ENCODE measurements around the gene ATRN. TPM values are rescaled to one million over a fixed set of nuclear protein-coding genes. Genes with fewer than 3 reads are reported as not detected.
"Not testable (repeated sequence)": the region's sequence is repeated elsewhere in the genome, so short reads cannot be mapped to it uniquely, and the experiment has no call there.

The ATRN gene
- total RNA-seq, 3 donors from 2014 or later (not counting 1 experiment from before 2014, with no cell fraction given), result 16.1 to 21.8 (median 19.3) TPM

DNA sequence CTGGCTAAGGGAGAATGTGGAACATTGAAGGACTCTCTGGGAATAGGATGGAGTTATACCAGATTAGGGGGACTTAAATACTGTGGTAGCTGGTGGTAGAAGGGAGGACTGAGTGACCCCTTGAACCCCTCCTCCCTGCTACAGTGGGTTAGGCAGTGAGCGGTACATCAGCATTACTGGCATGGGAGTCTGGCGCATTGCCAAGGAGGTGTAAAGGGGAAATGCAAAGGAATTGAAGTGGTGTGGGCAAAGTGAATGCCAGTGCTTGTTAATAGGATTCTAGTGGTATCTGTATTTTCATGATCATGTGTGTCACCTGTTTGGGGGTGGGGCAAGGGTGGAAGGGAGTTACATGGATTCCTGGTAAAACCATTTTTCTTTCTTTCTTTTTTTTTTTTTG, 132.3 kb downstream of the ATRN start:
- Mint-ChIP-seq H3K27ac (no peak overlapping the region), H3K4me1 (no peaks in the 10 kb centered on the region), H3K9me3 (no peaks in the 10 kb centered on the region), H3K27me3 (ENCODE audit: low read depth in 2 of 2) (no peaks in the 10 kb centered on the region), H3K36me3 (peaks cover 10% of the 10 kb centered on the region), H3K4me3 (no peak overlapping the region)
- intact Hi-C loops (cut with micrococcal nuclease), result no loop called here
- H3K27me3 ChIP-seq (ENCODE audit: control insufficient read depth, insufficient read depth, low read length), result no peaks in the 10 kb centered on the region
- 95% methylated on average over 2 of the region's 2 CpGs for whole genome bisulfite sequencing (ENCODE audit: insufficient coverage)
- no peaks in the 10 kb centered on the region for H3K9me3 ChIP-seq (ENCODE audit: control insufficient read depth, insufficient read depth, low read length)
- H3K4me3 ChIP-seq (ENCODE audit: low read length), result no peak overlapping the region
- peaks cover 27% of the 10 kb centered on the region for H3K36me3 ChIP-seq (ENCODE audit: control insufficient read depth, insufficient read depth, low read length)
- ATAC-seq (no peak), DNase-seq (no peak)
- no peak overlapping the region for H3K27ac ChIP-seq (ENCODE audit: low read length)
- TF ChIP-seq, protein P1, sequence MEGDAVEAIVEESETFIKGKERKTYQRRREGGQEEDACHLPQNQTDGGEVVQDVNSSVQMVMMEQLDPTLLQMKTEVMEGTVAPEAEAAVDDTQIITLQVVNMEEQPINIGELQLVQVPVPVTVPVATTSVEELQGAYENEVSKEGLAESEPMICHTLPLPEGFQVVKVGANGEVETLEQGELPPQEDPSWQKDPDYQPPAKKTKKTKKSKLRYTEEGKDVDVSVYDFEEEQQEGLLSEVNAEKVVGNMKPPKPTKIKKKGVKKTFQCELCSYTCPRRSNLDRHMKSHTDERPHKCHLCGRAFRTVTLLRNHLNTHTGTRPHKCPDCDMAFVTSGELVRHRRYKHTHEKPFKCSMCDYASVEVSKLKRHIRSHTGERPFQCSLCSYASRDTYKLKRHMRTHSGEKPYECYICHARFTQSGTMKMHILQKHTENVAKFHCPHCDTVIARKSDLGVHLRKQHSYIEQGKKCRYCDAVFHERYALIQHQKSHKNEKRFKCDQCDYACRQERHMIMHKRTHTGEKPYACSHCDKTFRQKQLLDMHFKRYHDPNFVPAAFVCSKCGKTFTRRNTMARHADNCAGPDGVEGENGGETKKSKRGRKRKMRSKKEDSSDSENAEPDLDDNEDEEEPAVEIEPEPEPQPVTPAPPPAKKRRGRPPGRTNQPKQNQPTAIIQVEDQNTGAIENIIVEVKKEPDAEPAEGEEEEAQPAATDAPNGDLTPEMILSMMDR (IDR thresholded peaks at IDR 0.05), result no peak
- no peaks in the 10 kb centered on the region for H3K4me1 ChIP-seq (ENCODE audit: control insufficient read depth, insufficient read depth, low read length)

- H3K9me3 ChIP-seq (ENCODE audit: control insufficient read depth, insufficient read depth, low read length); H3K27me3 Mint-ChIP-seq (ENCODE audit: low read depth in 2 of 2); H3K9me3 Mint-ChIP-seq; ATAC-seq; H3K27me3 ChIP-seq (ENCODE audit: control insufficient read depth, insufficient read depth, low read length); H3K4me1 Mint-ChIP-seq; H3K4me3 ChIP-seq (ENCODE audit: low read length); H3K27ac Mint-ChIP-seq; intact Hi-C loops (cut with micrococcal nuclease); H3K4me3 Mint-ChIP-seq; H3K4me1 ChIP-seq (ENCODE audit: control insufficient read depth, insufficient read depth, low read length); H3K27ac ChIP-seq (ENCODE audit: low read length); DNase-seq: not testable (repeated sequence)
- WGBS (ENCODE audit: insufficient coverage), result 100% methylated on average over 3 of the region's 4 CpGs
- H3K36me3 Mint-ChIP-seq, result peaks cover 12% of the 10 kb centered on the region
- peaks cover 22% of the 10 kb centered on the region for H3K36me3 ChIP-seq (ENCODE audit: control insufficient read depth, insufficient read depth, low read length)
Measured at GRCh38 chr20:3605386-3605886, 134.6 kb downstream of the ATRN start.

DNA sequence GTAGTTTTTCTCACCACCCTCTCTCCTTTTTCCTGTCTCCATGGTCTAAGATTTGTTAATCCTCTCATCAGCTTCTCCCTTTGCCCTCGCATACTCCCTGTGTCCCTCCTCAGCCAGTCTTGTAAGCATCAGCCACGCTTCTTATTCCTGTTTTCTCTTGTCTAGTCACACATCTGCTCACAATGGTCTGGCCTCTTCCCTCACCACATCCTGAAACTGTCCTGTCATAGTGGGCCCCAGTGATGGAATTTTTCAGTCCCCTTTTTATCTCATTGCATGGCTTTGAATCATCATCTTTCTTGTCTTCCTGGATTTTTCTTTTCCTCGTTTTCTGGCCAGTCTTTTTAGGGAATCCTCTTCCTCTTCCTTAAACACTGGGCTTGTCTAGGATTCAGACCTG, 135.2 kb downstream of the ATRN start:
- no peak for ATAC-seq
- H3K36me3 Mint-ChIP-seq, result peaks cover 12% of the 10 kb centered on the region
- H3K4me3 Mint-ChIP-seq, result no peak overlapping the region
- H3K9me3 ChIP-seq (ENCODE audit: control insufficient read depth, insufficient read depth, low read length), result no peaks in the 10 kb centered on the region
- H3K27ac ChIP-seq (ENCODE audit: low read length), result no peak overlapping the region
- no peaks in the 10 kb centered on the region for H3K27me3 Mint-ChIP-seq (ENCODE audit: low read depth in 2 of 2)
- 62% methylated on average over 3 of the region's 3 CpGs for WGBS (ENCODE audit: insufficient coverage)
- H3K27me3 ChIP-seq (ENCODE audit: control insufficient read depth, insufficient read depth, low read length), result no peaks in the 10 kb centered on the region
- TF ChIP-seq, protein P1 (IDR thresholded peaks at IDR 0.05), result no peak
- intact Hi-C loops (cut with micrococcal nuclease), result no loop called here
- H3K27ac Mint-ChIP-seq, result no peak overlapping the region
- no peaks in the 10 kb centered on the region for H3K4me1 Mint-ChIP-seq
- H3K4me1 ChIP-seq (ENCODE audit: control insufficient read depth, insufficient read depth, low read length), result no peaks in the 10 kb centered on the region
- peaks cover 20% of the 10 kb centered on the region for H3K36me3 ChIP-seq (ENCODE audit: control insufficient read depth, insufficient read depth, low read length)
- no peaks in the 10 kb centered on the region for H3K9me3 Mint-ChIP-seq
- no peak overlapping the region for H3K4me3 ChIP-seq (ENCODE audit: low read length)
- DNase-seq, result no peak

- Histone ChIP-seq H3K9me3 (ENCODE audit: control insufficient read depth, insufficient read depth, low read length) (no peaks in the 10 kb centered on the region), H3K27ac (ENCODE audit: low read length) (no peak overlapping the region), H3K4me1 (ENCODE audit: control insufficient read depth, insufficient read depth, low read length) (no peaks in the 10 kb centered on the region), H3K36me3 (ENCODE audit: control insufficient read depth, insufficient read depth, low read length) (peaks cover 7% of the 10 kb centered on the region), H3K27me3 (ENCODE audit: control insufficient read depth, insufficient read depth, low read length) (no peaks in the 10 kb centered on the region), H3K4me3 (ENCODE audit: low read length) (no peak overlapping the region)
- H3K4me1 Mint-ChIP-seq, result no peaks in the 10 kb centered on the region
- TF ChIP-seq, protein P1 (IDR thresholded peaks at IDR 0.05), result no peak
- H3K4me3 Mint-ChIP-seq, result no peak overlapping the region
- intact Hi-C loops (cut with micrococcal nuclease), result no loop called here
- no peak overlapping the region for H3K27ac Mint-ChIP-seq
- DNase-seq (no peak), ATAC-seq (no peak)
- H3K27me3 Mint-ChIP-seq (ENCODE audit: low read depth in 2 of 2), result no peaks in the 10 kb centered on the region
- peaks cover 5% of the 10 kb centered on the region for H3K36me3 Mint-ChIP-seq
- H3K9me3 Mint-ChIP-seq, result no peaks in the 10 kb centered on the region
- 100% methylated on average over 1 of the region's 1 CpG for WGBS (ENCODE audit: insufficient coverage)
Measured at GRCh38 chr20:3611901-3612300, 141.1 kb downstream of the ATRN start.
